GM19372 (cell line): Measurements from ENCODE around the gene ANO1.

ENCODE experiments used
- ATAC-seq: cut with Tn5 transposase; IDR thresholded peaks from one replicate; pipeline ENCODE4 v1.9.1; 2021; ENCODE audit warnings: mild to moderate bottlenecking, low read depth, moderate library complexity; ENCODE audit not compliant: unreplicated experiment

The ANO1 gene

DNA sequence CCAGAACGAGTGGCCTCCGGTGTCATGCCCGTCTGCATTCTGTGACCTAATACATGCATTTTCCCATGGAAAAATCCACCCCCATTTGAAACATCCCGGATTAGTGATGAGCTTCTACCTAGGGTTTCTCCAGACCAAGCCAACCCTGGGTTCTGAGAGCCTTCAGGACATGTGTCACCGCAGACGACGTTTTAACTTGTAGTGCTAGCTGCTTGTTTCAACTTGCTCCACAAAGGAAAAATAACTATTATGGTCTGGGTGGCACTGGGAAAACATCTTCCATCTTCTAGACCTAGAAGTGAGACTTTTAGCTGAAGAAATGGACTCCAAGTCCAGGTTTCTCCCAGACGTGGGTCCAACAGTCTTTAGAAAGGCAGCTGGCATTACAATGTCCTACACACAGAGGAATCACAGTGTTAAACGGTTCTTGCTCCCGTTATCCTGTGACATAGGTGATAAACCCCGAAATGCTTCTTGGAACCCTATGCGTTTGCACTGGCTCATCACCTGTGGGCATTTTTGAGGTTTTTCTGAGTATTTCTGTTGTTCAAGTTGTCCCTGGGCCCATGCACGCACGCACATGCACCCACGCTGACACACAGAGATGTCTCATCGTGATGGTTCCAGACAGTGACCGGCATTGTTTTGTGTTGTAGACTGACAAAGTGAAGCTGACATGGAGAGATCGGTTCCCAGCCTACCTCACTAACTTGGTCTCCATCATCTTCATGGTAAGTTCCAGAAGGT is 78.3 kb downstream of the ANO1 start:
- no peak for ATAC-seq

DNA sequence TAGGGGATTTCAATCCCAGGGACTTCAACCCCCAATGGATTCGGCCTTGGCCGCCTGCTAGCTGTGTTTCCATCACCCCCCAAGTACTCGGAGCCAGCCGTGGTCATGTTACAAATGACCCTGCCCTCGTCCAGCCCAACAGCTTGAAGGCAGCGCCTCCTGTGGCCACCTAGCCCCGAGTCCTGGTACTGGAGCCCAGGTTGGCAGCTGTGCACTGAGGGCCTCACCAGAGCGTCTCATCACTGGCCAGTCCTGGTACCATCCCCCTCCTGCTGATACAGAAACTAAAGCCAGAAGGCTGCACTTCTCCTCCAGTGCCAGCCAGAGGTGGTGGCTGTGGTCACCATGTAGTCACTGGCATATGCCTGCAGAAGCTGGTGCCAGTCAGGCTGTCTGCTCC is 80.1 kb downstream of the ANO1 start:
- ATAC-seq = no peak

DNA sequence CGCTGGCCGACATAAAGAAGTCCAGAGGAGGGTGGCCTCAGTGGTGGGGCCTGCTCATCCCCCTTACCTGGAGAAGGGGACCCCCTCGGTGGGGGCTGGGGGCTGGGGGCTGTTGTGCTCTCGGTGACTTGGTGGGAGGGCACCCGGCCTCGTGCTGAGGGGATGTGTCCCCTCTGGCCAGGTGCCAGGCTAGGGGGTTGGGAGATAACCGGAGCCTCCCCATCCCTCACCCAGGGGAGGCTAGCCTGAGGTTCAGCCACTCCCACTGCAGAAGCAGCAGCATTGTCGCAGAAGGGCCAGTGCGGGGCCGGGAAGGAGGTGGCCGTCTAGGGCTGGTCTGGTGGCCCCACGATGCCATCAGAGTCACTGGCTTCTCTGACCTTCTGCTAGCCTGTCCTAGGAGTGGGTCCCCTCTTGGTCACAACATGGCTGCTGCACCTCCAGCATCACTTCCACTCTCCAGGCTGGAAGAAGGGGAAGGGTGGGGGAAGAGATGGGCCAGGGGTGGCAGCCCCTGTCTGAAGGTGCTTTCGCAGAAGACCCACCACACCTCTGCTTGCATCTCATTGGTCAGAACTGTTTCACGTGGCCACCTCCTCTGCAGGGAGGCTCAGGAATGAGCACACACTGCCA is 80.8 kb downstream of the ANO1 start:
- no peak for ATAC-seq

DNA sequence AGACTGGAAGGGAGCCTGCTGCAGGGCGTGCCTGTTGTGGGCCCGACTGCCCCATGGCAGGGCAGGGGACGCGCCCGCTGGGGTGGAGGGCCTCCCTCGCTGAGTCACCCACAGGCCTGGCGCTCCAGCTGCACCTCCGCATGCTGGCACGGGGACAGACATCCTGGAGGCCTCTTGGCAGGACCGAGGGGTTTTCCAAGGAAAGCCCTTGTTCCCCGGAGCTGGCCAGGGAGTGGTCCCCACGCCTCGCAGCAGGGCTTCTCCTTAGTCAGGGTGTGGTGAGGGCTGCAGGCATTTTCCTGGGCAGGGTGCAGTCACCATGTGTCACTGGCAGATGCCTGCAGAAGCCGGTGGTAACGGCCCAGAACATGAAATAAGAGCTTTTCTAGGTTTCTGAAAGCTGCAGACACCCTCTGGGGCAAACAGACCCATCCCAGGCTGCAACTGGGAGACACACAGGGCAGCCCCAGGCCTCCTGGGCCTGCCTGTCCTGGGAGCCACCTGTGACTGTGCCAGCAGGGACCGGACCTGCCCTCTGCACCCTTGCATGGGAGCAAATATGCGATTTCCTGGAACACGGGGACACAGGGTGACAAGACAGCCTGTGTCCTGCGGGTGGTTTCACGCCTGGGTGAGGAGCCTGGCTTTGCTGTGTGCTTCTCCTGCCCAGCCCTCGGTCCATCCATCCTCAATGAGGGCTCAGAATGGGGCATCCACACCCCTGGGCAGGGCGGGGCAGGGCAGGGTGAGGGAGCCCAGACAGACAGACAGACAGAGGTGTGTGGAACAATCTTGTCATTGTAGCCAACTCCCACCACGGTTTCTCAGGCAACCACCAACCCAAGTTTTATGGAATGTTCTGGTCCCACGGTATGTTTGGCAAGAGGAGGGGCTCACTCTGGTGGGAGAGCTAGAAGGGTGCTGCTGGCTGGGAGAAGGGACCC is 81.8 kb downstream of the ANO1 start:
- no peak for ATAC-seq

DNA sequence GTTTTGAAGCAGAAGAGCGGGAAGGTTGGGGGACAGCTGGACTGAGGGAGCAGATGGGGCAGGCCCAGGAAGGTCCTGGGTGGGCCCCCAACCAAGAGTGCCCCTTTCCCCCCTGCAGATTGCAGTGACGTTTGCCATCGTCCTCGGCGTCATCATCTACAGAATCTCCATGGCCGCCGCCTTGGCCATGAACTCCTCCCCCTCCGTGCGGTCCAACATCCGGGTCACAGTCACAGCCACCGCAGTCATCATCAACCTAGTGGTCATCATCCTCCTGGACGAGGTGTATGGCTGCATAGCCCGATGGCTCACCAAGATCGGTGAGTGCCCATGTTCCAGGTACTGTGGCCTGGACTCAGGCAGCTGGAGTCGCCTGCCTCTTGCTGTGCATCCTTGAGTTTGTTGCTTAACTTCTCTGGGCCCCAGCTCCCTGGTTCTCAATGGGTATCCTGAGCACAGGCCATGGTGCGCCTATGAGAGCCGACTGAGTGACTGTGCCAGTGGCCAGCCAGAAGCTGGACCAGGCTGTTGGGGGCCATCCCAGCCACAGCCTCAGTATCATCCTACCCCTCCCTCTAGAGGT is 83.0 kb downstream of the ANO1 start:
- ATAC-seq = no peak

DNA sequence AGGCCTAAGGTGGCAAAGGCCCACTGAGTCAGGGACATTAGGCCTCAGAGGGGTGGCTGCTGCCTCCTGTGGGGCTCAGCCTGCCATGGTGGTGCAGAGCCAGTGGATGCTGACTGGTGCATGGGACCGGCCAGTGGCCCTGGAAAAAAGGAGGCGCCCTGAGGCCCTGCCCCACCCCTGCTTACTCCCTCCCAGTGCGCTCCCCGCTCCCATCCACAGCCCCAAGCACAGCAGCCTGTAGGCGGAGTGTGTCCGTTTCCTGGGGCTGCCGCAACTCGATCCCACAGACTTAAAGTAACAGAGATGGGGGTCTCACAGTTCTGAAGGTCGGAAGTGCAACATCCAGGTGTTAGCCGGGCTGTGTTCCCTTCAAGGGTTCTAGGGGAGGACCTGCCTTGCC is 86.6 kb downstream of the ANO1 start:
- ATAC-seq = no peak

DNA sequence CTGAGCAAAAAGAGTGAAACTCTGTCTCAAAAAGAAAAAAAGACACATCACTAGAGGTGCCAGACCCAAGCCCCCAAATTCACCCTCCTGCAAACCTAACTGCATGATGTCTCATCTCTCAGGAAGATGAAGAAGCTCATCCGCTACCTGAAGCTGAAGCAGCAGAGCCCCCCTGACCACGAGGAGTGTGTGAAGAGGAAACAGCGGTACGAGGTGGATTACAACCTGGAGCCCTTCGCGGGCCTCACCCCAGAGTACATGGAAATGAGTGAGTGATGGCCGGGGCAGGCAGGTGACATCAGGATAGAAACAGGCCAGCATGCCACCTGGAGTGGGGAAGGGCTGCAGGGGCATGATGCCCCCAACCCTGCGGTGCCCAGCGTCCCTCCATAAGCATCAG is 89.0 kb downstream of the ANO1 start:
- no peak for ATAC-seq

DNA sequence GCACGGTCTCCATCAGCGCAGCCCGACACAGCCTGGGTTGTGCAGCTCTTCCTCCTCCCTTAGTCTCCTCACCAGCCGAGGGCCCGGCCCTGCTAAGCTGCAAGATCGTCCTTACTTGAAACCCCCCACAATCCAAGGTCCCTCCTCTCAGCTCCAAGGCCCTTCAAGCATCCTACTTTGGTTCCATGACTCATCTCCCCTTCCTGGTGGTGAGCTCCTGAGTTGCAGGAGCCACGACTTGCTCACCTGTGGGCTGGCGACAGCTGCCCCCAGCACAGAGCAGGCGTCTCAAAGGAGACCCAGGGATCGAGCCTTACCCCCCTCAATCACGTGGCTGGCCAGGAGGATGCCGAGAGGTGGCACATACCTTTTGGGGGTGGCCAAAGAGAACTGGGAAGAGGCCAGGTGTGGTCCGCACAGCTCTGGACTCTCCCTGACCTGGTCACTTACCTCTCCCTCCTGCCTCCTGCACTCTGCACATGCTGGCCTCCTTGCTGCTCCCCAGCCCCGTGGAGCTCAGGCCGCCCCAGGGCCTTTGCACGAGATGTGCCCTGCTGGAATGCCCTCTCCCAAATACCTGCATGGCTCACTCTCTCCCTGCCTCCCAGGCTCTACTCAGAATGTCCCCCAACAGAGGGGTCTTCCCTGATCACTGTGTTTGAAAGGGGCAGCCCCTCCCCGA is 89.7 kb downstream of the ANO1 start:
- no peak for ATAC-seq

DNA sequence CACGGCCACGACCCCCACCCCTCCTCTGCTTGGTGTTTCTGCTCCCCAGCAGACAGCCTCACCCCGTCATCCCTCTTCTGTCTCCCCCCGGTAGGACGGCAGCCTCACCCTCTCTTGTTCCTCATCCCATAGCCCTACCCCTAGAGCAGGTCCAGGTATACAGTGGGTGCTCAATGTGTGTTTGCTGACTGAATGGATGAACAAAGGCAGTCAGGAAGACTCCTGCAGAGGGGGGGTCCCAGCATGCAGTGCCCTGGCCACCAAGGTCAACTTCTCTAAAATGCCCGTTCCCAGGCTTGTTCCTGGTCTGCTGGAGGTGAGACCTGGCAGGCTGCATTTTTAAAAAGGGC is 90.3 kb downstream of the ANO1 start:
- no peak for ATAC-seq

DNA sequence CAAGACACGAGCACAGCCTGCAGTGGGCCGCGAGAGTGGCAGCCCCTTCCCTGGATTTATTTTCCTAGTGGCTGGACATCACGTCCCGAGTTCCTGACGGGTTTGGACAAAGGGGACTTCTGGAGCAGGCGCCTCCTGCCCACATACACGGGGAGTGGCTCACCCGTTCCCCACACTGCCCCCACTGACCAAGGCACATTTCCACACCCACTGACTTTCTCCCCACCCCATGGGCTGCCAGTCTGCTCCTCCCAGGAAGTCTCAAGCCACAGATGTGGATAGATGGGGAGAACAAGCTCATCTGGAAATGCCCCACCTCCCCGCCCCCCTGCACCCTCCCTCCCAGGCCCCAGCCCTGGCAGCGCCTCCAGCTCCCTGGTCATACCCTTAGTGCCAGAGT is 91.0 kb downstream of the ANO1 start:
- no peak for ATAC-seq

DNA sequence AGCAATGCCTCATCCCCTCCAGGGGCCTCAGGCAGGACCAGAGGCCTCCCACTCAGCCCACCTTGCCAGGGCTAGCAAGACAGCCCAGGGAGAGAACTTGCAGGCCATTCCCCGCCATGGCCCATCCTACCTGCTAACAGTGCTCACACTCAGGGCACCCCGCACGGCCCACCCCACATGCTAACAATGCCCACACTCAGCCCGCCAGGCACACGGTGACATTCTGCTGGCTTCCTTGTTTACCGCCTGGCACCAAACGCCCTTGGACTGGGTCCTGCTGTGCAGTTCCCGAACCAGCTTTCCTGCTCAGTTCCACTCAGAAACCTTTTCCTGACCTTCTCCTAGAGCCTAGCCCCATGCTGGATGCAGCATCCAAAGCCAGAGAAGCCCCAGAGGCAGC is 91.5 kb downstream of the ANO1 start:
- ATAC-seq = no peak

DNA sequence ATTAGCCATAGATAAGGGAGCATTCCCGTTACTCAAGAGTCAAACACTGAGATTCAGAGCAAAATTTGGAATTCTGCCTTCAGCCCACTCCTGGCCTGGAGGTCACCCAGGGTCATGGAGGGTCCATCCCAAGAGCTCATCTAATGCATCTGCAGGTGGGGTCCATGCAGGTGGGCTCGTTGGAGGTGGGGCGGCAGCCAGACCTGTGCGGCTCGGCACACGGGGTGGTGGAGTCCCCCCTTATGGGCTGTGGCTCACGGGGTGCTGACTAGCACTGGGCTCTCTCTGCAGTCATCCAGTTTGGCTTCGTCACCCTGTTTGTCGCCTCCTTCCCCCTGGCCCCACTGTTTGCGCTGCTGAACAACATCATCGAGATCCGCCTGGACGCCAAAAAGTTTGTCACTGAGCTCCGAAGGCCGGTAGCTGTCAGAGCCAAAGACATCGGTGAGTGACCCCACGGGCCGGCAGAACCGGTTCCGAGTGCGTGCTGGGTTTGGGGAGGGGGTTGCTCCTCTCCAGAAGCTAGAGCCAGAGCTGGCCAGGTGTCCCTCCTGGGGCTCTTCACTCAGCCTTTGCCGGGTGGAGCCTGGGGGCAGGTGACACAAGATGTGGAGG is 92.6 kb downstream of the ANO1 start:
- ATAC-seq = no peak

DNA sequence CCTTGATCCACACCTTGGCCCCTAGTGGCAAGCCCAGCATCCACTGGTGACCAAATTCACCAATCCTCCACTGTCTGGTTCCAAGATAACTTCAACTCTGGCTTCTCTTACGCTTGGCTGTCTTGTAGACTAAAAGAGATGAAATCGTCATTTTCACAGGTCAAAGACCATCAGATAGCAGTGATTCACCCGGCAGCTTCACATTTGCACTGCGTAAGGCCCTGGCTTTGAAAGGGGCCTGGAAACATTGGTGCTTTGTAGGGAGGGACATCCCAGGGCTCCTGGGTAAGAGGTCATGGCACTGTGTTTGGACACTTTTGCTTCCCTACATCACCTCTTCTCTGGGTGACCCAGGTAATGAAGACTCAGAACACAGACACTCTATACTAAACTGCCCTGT is 94.9 kb downstream of the ANO1 start:
- no peak for ATAC-seq

DNA sequence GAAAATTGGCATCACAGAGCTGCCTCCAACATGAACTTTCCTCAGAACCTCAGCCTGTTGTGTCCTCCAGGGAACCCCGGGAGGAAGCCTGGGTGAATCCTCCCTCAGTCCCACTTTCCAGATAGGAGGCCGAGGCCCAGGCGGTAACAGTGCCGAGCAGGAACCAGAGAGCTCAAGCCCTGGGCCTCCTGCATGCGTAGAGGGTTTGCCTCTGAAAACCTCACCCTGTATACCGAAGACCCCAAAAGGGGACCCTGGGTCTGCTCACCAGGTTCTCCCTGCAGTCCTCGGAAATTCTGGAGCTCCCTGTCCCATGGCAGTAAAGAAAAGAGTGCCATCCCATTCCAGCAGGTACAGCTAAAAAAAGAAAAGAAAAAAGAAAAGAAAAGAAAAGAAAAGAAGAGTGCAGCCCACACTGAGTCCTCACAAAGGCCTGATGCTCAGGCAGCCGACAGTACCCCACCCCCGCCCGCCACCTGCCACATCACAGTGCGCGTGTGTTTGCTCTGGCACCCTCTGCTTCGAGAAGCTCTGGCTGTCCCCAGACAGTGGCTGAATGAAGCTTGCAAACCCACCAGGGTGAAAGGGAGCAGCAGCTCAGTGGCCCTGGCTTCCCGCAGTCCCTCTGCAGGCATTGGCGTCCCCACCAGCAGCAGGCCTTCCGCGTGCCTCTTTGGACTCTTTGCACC is 96.6 kb downstream of the ANO1 start:
- no peak for ATAC-seq

DNA sequence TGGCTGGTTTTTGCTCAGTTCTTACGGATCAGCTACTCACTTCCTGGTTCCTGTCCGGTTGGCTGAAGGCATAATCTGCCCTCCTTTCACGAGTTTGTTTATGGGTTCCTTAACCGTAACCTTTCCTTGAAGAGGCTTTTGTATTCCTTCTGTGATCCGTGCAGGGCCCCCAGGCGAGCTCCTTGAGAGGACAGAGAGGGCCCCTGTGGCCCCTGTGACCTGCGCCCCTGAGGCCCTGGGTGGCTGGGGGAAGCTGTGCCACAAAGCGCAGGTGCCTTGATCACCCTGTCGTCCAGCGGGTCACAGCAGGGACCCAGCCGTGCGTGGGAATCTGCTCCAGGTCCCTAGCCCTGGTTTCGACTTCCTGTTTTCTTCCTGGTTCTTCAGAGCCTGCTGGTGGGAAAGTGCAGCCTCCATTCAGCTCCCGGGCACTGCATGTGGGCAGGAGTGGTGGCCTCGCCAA is 97.2 kb downstream of the ANO1 start:
- no peak for ATAC-seq

DNA sequence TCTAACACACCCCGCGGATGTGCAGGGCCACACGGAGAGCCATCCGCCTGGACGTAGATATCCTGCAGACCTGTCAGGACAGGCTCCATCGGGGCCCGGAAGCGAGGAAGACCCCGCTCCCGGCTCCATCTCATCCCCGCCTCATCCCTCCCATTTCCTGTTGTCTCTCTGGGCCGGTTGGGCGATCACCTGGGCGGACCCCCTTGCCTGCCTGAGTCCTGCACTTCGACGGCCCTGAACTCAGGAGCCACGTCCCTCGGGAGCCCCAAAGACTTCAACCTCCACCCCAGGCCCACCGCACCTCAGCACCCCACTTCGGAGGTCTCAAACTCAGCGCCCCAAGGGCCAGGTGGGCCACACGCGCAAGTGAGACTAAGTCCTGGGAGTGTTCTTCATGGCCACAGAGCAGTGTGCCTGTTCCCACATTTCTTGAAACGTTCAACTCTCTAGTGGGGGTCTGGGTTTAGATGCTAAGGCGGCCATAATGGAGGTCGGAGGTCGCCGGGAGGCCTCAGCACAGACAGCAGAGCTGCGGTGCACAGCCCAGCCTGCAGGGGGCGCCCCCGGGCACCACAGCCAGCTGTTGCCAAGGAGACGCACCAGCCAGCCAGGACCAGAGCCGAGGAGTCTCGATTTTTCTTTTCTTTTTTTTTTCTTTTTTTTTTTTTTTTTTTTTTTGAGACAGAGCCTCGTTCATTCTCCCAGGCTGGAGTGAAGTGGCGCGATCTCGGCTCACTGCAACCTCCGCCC is 99.0 kb downstream of the ANO1 start:
- ATAC-seq = no peak

DNA sequence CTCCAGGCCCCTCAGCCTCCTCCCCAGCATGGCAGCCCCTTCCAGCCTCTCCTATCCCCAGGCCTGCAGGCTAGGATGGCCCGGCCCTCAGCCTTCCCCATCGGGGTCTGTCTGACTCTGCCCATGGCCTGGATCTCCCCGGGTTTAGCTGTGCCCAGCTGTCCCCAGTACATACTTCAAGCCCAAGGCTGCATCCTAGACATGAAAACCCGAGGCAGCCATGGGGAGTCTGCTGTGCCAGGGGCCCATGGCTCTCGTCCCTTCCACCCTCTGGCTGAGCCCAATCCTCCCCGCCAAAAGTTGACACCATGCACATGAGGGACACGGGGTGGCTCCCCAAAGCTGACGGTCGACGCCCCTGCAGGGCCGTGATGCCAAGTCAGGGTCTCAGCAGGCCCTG is 102.8 kb downstream of the ANO1 start:
- no peak for ATAC-seq

DNA sequence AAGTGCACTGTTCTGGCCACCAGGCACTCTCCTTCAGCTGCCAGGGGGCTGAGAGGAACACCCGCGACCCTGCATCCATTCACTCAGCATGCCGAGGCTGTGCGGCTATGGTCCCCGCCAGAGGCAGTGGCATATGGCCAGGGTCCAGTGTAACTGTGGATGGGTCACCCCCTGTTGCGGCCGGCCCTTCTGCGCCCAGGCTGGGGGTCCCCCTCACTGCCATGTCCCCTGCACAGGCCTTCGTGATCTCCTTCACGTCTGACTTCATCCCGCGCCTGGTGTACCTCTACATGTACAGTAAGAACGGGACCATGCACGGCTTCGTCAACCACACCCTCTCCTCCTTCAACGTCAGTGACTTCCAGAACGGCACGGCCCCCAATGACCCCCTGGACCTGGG is 104.1 kb downstream of the ANO1 start:
- no peak for ATAC-seq

DNA sequence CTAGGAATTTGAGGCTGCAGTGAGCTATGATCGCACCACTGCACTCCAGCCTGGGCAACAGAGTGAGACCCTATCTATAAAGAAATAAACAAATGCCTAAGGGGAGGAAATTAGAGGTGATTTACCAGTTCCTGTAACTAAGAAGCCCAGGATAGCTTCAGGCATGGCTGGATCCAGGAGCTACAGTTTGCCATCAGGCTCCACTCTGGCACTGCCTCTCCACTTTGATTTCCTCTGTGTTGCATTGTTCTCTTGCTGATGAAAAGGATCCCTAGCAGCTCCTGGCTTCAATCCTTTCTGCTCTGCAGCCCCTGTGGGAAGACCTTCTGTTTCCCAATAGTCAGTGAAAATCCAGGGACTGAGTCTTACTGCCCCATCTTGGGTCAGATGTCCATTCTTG is 104.9 kb downstream of the ANO1 start:
- ATAC-seq = no peak
